HuH-7.5 (cell line): ENCODE data around the gene INPP5A.
"Not testable (repeated sequence)": the region's sequence is repeated elsewhere in the genome, so short reads cannot be mapped to it uniquely, and the experiment has no call there.

Experiments
- DNase-seq: peaks from one replicate; pipeline ENCODE4 v3.0.0; 2011; ENCODE audit warnings: low spot score

INPP5A gene

GRCh38 chr10:132763545-132763944 lies 226.0 kb downstream of the INPP5A start:
- DNase-seq = no peak

GRCh38 chr10:132764108-132764507 lies 226.5 kb downstream of the INPP5A start:
- DNase-seq = no peak

- DNase-seq = no peak
These were observed 227.8 kb downstream of the INPP5A start for GRCh38 chr10:132765435-132765834.

- no peak for DNase-seq
These were observed 228.7 kb downstream of the INPP5A start for GRCh38 chr10:132766291-132766690.

- no peak for DNase-seq
These were observed 231.0 kb downstream of the INPP5A start for GRCh38 chr10:132768346-132769248.

- no peak for DNase-seq
These were observed 232.8 kb downstream of the INPP5A start for GRCh38 chr10:132770061-132771021.

GRCh38 chr10:132772816-132773215 lies 235.2 kb downstream of the INPP5A start:
- not testable (repeated sequence) for DNase-seq

GRCh38 chr10:132774181-132774901 lies 236.8 kb downstream of the INPP5A start:
- no peak for DNase-seq

DNA sequence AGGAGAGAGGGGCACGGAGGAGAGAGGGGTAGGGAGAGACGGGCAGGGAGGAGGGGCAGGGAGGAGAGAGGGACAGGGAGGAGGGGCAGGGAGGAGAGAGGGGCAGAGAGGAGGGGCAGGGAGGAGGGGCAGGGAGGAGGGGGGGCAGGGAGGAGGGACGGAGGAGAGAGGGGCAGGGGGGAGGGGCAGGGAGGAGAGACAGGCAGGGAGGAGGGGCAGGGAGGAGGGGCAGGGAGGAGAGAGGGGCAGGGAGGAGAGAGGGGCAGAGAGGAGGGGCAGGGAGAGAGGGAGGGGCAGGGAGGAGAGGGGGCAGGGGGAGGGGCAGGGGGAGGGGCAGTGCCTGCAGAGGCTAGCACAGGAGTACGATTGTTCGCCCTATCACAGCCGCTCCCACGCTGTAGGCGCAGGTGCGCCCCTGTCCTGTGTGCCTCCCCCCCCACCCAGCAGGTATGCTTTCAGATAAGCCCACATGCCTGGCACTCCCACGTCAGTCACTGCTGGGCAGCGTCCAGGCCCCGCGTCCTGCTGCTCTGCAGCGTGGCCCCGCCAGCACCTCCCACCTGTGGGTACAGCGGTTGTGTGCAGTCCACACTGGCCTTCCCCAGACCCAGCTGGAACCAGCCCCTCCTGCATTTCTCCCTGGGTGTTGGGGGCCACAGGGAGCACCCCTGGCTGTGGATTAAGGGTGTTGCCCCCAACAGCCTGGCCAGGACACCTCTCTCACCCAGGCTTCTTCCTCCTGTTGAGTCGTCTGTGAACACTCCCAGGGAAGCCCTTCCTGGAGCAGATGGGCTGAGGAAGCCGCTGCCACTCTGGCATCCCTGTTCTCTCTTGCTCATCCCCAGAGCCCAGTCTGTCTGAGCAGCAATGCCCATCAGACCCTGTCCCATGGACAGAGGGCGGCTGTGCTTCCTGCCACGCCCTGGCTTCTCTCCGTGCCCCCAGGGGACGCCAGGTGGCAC lies 237.6 kb downstream of the INPP5A start:
- DNase-seq = no peak

DNA sequence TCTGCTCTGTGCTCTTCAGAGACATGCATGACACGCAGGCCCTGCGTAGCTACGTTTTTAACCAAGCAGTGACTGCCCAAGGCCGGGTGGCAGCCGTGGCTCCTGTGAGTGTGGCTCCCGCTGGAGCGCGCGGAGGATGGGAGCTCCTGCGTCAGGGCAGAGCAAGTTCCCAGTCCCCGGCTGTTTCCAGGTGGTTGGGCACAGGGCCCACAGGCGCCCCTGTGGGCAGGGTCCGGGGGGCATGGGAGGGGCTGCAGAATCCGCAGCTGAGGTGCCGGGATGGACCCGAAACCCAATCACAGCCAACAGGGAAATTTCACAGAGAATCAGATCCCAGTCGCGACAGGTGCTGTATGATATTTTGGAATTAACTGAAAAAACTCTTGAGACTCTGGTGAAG lies 238.6 kb downstream of the INPP5A start:
- no peak for DNase-seq

DNA sequence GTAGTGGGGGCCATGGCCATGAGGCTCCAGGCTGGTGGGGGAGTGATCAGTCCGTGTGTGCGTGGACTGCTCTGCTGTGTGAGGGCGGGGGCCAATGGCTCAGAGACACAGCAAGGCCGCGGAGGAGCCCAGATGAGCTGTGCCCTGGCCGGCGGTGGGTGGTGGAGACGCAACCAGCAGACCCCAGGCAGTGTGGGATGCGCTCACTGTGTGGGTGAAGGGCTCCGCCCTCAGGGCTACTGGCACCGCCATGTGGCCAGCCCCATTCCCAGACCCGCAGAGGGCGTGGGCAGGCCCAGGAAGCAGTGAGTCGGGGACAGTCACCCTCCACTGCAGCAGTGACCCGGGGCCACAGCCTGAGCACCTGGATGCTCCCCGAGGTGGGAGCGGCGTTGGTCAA lies 239.2 kb downstream of the INPP5A start:
- DNase-seq = no peak

GRCh38 chr10:132777441-132777840 lies 239.9 kb downstream of the INPP5A start:
- no peak for DNase-seq

DNA sequence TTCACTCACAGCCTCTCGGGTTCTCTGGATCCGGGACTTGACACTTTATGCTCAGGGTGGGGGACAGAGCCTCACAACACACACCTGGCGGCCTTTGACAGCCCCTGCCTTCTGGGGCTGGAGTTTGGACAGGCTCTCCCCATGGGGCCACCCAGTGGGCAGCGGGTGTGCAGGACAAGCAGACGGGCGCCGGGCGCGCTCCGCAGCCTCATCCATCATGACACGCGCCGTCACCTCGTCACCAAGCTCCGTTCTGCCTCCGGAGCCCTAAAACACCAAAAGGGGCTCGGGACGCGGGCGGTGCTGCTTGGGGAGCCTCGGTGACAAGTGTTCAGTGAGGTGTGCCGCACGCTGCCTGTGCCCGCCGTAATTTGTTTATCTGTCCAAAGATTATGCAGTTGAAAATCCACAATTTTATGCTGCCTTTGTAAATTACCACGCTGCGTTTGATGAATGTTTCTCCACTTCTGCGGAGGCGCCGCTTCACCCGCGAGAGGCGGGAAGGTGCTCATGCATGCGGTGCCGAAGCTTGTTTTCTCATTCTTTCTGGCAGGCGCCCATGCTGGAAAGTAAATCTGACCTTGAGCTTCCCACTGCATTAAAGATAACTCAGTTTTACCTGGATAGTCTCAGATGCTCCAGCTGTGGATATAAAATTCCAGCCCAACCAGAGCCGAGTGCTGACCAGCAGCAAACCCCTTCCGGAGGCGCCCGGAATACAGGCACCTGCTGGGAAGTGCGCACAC lies 242.1 kb downstream of the INPP5A start:
- no peak for DNase-seq

DNA sequence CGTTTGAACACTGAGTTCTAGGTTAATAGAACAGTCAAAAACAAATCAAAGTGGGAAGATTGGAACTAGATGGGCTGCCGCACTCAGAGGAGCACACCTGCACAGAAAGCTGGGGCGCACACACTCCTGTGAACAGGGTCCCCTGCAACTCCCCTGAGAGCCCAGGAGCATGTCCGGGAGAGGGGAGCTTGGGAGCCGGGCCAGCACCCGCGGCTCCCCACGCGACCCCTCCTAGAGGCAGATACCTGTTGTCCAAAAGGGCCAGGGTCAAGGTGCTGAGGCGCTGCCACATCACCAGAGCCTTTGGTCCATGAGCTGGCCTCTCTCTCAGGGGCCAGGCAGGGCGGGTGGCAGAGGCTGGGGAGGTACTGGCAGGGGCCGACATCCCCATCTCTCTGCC lies 242.8 kb downstream of the INPP5A start:
- DNase-seq = no peak

DNA sequence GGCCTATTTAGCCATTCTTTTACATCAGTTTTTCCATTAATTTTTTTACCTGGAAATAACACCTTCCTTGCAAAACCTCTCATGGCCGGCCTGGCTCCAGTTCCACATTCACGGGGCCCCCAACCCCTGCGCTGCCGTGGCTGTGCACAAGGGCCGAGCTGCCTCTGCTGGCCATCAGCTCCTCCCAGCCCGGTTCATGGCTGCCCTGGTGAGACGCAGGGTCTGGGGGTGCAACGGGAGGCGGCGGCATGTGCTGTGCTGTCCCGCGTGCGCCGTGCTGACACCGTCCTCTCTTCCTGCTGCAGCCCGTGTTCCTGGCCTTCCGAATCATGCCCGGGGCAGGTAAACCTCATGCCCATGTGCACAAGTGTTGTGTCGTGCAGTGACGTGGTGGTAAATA lies 244.0 kb downstream of the INPP5A start:
- DNase-seq = no peak

DNA sequence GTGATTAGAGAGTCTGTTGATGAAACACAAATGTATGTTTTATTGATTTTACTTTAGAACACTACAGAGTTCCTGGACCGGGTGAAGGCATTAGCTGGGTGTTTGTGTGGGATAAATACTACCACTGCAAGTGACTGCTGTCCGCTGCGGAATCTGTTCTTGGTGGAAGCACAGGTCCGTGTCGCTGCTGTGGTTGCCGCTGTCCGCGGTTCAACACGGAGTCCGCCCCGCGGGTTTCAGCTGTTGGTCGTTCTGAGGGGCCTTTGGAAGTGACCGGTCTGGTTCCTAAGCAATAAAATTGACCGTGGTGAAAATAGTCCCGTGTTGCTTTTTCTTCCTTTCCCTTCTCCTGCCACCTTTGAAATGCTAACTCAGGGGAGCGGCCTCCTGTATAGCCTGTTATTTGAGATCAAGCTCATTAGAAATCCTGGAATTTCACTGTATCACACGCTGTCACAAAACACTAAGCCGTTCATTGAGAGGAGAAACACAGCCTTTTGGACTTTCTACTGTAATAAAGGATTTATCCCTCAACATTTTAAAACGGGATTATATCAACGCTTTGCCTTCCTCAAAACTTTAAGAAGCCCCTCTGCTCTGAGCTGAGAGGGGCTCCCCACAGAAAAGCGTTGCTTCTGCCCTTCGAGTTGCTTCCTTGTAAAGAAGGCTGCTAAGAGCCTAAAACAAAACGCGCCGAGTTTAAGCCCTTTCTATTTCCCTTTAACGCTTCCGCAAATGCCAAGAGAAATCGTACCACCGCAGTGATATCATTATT lies 245.8 kb downstream of the INPP5A start:
- DNase-seq = no peak

DNA sequence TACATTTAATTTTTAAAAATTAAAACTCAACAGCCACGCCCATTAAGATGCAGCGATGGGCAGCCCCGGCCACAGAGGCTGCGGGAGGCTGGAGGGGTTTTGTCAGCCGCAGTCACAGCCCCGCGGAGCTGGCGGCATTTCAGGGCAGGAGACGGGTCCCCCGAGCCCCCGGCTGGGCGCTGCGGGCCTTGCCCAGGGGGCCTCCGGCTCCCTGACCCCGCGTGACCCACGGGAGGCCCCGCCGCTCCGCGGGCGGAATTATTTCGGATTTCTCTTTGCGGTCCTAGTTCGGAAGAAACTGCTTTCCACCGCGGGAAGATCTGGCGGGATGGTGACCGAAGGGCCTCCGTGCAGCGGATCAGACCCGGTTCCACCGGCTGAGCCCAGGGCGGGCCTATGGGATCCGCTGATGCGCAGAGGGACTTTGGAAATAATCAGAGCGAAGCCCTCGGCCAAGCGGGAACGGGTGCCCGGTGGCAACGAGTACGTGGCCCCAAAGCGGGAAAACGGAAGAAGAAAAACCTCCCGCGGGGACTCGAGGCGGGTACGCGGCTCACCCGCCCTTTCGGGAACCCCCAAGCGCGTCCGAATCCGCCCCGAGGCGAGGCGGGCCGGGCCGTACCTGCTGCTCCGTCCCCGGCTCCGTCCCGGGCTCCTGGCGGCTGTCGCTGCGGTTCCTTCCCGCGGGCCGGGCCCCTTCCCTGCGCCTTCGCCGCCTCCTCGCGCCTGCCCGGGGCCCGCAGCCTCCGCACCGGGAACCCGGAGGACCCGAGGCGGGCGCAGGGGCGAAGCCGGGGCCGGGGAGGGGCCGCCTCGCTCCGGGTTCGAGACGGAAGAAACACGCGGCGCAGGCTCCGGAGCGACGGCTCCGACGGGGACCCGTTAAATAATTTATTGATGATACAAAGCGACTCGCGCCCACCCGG lies 246.6 kb downstream of the INPP5A start:
- DNase-seq = no peak
